Activated CD4-positive, alpha-beta T cell treated with anti-CD3 and anti-CD28 coated beads for 36 hours (primary cell): ENCODE data around the gene YTHDC1. TPM values are rescaled to one million over a fixed set of nuclear protein-coding genes. Genes with fewer than 3 reads are reported as not detected.

Source experiments
- ATAC-seq: fragments of 200-7000 bp; cut with Tn5 transposase; one replicate; pipeline ENCODE4 v1.10.0; 2021; ENCODE audit warnings: mild to moderate bottlenecking, moderate library complexity
- CTCF ChIA-PET: fragments of 350-600 bp; sonication (Branson Sonifier 250); formaldehyde crosslinking; loops from one replicate; lab custom pipeline; 2021; ENCODE audit warnings: antibody characterized with exemption; lab: Charles Lee
- POLR2A ChIA-PET: fragments of 350-600 bp; sonication (Branson Sonifier 250); formaldehyde crosslinking; loops from one replicate; lab custom pipeline; 2021; ENCODE audit warnings: antibody characterized with exemption, inconsistent platforms; lab: Charles Lee
- DNase-seq: peaks from one replicate; pipeline ENCODE4 v3.0.0-alpha.2; 2020
- H3K27ac Mint-ChIP-seq: one replicate; pipeline ENCODE4 v1.8.0; 2021; ENCODE audit warnings: mixed read lengths
- H3K27me3 Mint-ChIP-seq: one replicate; pipeline ENCODE4 v1.8.0; 2021; ENCODE audit warnings: mixed read lengths
- H3K36me3 Mint-ChIP-seq: one replicate; pipeline ENCODE4 v1.8.0; 2021; ENCODE audit warnings: low read depth, mixed read lengths
- H3K4me1 Mint-ChIP-seq: one replicate; pipeline ENCODE4 v1.8.0; 2021; ENCODE audit warnings: mixed read lengths
- H3K4me3 Mint-ChIP-seq: one replicate; pipeline ENCODE4 v1.8.0; 2021; ENCODE audit warnings: mild to moderate bottlenecking, moderate library complexity, mixed read lengths
- H3K9me3 Mint-ChIP-seq: one replicate; pipeline ENCODE4 v1.8.0; 2021; ENCODE audit warnings: low read depth, mixed read lengths
- intact Hi-C, 2 experiments: fragments of 100-400 bp; cut with DNase I in 1 of 2; cut with micrococcal nuclease in 1 of 2; formaldehyde crosslinking; loops; one replicate each; pipeline versions ENCODE4 v1.14.2 to v1.15.1; 2022 to 2024; cut with DNase I, micrococcal nuclease
- total RNA-seq, 2 experiments: library from RNA; stranded (reverse); gene quantifications; one replicate each; pipeline ENCODE4 v1.2.3, GENCODE V29; 2021

Gene YTHDC1
- total RNA-seq, 2 experiments from 2014 or later, result 78.5 to 83.0 TPM

DNA sequence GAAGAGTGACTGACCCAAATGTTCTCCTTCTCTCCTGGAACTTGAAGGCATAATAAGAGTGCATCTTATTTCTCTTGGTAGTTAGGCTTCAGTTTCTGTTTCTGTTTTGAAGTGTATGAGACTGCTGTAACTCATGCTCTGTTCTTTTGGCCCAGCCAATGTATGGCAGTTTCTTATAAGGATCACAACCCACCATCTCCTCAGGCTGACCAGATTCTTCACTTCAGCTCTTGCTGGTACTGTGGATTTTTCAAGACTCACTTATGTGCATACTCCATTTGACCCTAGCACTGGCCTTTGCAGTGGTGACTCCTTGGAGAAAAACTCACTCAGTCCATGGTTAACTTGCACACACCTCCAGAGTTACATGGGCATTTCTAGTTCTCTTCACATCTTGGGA is 9.6 kb upstream of the YTHDC1 start:
- intact Hi-C loops, result no loop called here
- Mint-ChIP-seq H3K4me1 (peaks cover 6% of the 10 kb centered on the region), H3K36me3 (no peaks in the 10 kb centered on the region), H3K27me3 (peaks cover 8% of the 10 kb centered on the region), H3K4me3 (no peak overlapping the region), H3K9me3 (no peaks in the 10 kb centered on the region), H3K27ac (peak overlapping the region; percentile 20)
- DNase-seq (no peak), ATAC-seq (peak; percentile 94)
- ChIA-PET CTCF (no interaction called here), POLR2A (interaction anchor here (1.0 kb wide), 1 partner anchor 9 kb away, joined by 3 read pairs; the partner anchor contains the start of gene YTHDC1)

GRCh38 chr4:68358988-68359387 is 9.1 kb upstream of the YTHDC1 start:
- Mint-ChIP-seq H3K27ac (no peak overlapping the region), H3K9me3 (no peaks in the 10 kb centered on the region), H3K27me3 (peaks cover 5% of the 10 kb centered on the region), H3K36me3 (no peaks in the 10 kb centered on the region), H3K4me1 (peaks cover 6% of the 10 kb centered on the region), H3K4me3 (no peak overlapping the region)
- CTCF ChIA-PET, result no interaction called here
- intact Hi-C loops, result no loop called here
- ATAC-seq (no peak), DNase-seq (no peak)
- POLR2A ChIA-PET, result interaction anchor here (1.0 kb wide), 1 partner anchor 9 kb away, joined by 3 read pairs; the partner anchor contains the start of gene YTHDC1

GRCh38 chr4:68352791-68353190 is 2.9 kb upstream of the YTHDC1 start:
- ChIA-PET CTCF (interaction anchor here (0.9 to 1.2 kb wide), 2 partner anchors 17 to 23 kb away, joined by 3 to 7 read pairs; no protein-coding TSS in a partner anchor), POLR2A (no interaction called here)
- DNase-seq (no peak), ATAC-seq (no peak)
- peaks cover 14% of the 10 kb centered on the region for H3K36me3 Mint-ChIP-seq
- no peaks in the 10 kb centered on the region for H3K9me3 Mint-ChIP-seq
- intact Hi-C loops, result no loop called here
- peaks cover 2% of the 10 kb centered on the region for H3K4me1 Mint-ChIP-seq
- H3K27me3 Mint-ChIP-seq, result peaks cover 5% of the 10 kb centered on the region
- no peak overlapping the region for H3K4me3 Mint-ChIP-seq
- no peak overlapping the region for H3K27ac Mint-ChIP-seq

GRCh38 chr4:68349279-68349648 is 626 bp downstream of the YTHDC1 start:
- POLR2A ChIA-PET, result interaction anchor here (1.3 kb wide), 1 partner anchor 10 kb away, joined by 3 read pairs; no protein-coding TSS in a partner anchor
- Mint-ChIP-seq H3K36me3 (peaks cover 24% of the 10 kb centered on the region), H3K9me3 (no peaks in the 10 kb centered on the region), H3K27me3 (no peaks in the 10 kb centered on the region), H3K27ac (peak overlapping the region; percentile 98), H3K4me1 (peaks cover 31% of the 10 kb centered on the region), H3K4me3 (peak overlapping the region; percentile 87)
- intact Hi-C loops, result loop anchor here (2.0 to 10.0 kb wide), 3 partner anchors 100 to 804 kb away; partner anchors contain the start of gene CENPC (in 2 of the 2)
- DNase-seq, result no peak
- CTCF ChIA-PET, result no interaction called here
- peak; percentile 13 for ATAC-seq

- Mint-ChIP-seq H3K4me3 (peak overlapping the region; percentile 87), H3K27ac (peak overlapping the region; percentile 98), H3K9me3 (no peaks in the 10 kb centered on the region), H3K27me3 (no peaks in the 10 kb centered on the region), H3K36me3 (peaks cover 26% of the 10 kb centered on the region), H3K4me1 (peaks cover 38% of the 10 kb centered on the region)
- ChIA-PET POLR2A (no interaction called here), CTCF (no interaction called here)
- ATAC-seq, result no peak
- DNase-seq, result no peak
- intact Hi-C loops, result loop anchor here (2.0 to 10.0 kb wide), 3 partner anchors 100 to 804 kb away; partner anchors contain the start of gene CENPC (in 2 of the 2)
Measured at GRCh38 chr4:68348577-68348976, 1.3 kb downstream of the YTHDC1 start.

DNA sequence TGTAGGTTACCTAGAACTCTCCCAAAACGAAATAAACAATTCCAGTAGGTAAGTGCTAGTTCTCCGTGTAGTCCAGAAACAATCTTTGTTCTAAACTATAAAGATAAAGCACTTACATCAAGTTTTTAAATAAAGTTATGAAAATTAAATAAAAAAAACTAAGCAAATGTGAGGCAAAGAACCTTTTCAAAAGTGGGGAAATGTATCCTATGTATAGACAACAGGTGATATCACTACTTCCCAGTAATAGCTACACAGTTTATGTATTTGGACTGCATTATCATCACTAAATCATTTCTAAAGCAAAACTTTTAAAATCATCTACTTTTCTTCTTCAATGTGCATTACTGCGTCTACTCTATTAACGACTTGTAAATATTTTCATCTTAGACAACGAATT is 2.0 kb downstream of the YTHDC1 start:
- Mint-ChIP-seq H3K36me3 (peaks cover 26% of the 10 kb centered on the region), H3K9me3 (no peaks in the 10 kb centered on the region), H3K27me3 (no peaks in the 10 kb centered on the region), H3K4me1 (peaks cover 39% of the 10 kb centered on the region), H3K27ac (peak overlapping the region; percentile 98), H3K4me3 (peak overlapping the region; percentile 87)
- DNase-seq (no peak), ATAC-seq (no peak)
- intact Hi-C loops, result loop anchor here (2.0 to 10.0 kb wide), 3 partner anchors 99 to 803 kb away; partner anchors contain the start of gene CENPC (in 2 of the 2)
- ChIA-PET CTCF (no interaction called here), POLR2A (no interaction called here)

- ATAC-seq (no peak), DNase-seq (no peak)
- Mint-ChIP-seq H3K4me1 (peaks cover 49% of the 10 kb centered on the region), H3K27ac (no peak overlapping the region), H3K4me3 (no peak overlapping the region), H3K27me3 (no peaks in the 10 kb centered on the region), H3K9me3 (no peaks in the 10 kb centered on the region), H3K36me3 (peaks cover 31% of the 10 kb centered on the region)
- intact Hi-C loops, result loop anchor here (5.0 to 10.0 kb wide), 2 partner anchors 799 to 802 kb away; partner anchors contain the start of gene CENPC (in 2 of the 2)
- CTCF ChIA-PET, result interaction anchor here (0.6 kb wide), 1 partner anchor 22 kb away, joined by 3 read pairs; no protein-coding TSS in a partner anchor
- POLR2A ChIA-PET, result no interaction called here
Measured at GRCh38 chr4:68346461-68346860, 3.4 kb downstream of the YTHDC1 start.

DNA sequence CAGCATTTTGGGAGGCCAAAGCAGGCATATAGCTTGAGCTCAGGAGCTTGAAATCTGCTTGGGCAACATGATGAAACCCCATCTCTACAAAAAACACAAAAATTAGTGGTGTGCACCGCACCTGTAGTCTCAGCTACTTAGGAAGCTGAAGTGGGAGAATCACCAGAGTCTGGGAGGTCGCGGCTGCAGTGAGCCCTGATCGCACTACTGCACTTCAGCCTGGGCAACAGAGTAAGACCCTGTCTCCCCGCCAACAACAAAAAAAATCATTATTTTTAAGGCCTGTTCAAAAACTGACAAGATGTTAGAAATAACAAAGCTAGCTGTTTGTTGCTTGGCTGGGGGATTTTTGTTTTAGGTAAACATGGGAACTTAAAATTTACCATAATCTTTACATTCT is 5.1 kb downstream of the YTHDC1 start:
- ChIA-PET CTCF (interaction anchor here (1.6 kb wide), 1 partner anchor 31 kb away, joined by 4 read pairs; no protein-coding TSS in a partner anchor), POLR2A (interaction anchor here (1.1 kb wide), 1 partner anchor 14 kb away, joined by 4 read pairs; no protein-coding TSS in a partner anchor)
- ATAC-seq, result no peak
- Mint-ChIP-seq H3K36me3 (peaks cover 31% of the 10 kb centered on the region), H3K27ac (peak overlapping the region; percentile 73), H3K9me3 (no peaks in the 10 kb centered on the region), H3K4me1 (peaks cover 61% of the 10 kb centered on the region), H3K4me3 (no peak overlapping the region), H3K27me3 (no peaks in the 10 kb centered on the region)
- intact Hi-C loops, result loop anchor here (2.0 to 10.0 kb wide), 3 partner anchors 22 to 800 kb away; partner anchors contain the start of gene CENPC (in 2 of the 2)
- no peak for DNase-seq

DNA sequence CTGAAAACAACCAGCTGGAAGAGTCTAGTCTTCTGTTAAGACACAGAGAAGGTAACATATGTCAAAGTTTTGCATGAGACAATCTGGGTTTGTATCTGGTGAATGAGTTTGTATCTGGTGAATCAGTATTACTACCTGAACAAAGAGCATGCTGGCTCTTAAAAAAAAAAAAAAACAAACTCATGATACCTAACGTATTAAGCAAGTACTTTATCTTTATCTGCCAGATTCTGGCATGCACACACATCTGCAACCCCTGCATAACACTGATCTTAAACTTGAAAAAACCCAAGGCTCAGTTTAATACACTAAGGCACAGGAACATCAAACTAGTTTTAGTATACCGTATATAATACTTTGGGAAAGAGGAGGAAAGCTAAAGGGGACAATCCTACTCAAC is 5.8 kb downstream of the YTHDC1 start:
- ChIA-PET POLR2A (no interaction called here), CTCF (interaction anchor here (0.7 to 2.7 kb wide), 4 partner anchors 11 to 72 kb away, joined by 4 to 8 read pairs (median 4); no protein-coding TSS in a partner anchor)
- ATAC-seq (no peak), DNase-seq (no peak)
- Mint-ChIP-seq H3K36me3 (peaks cover 29% of the 10 kb centered on the region), H3K9me3 (no peaks in the 10 kb centered on the region), H3K27me3 (no peaks in the 10 kb centered on the region), H3K27ac (no peak overlapping the region), H3K4me3 (no peak overlapping the region), H3K4me1 (peaks cover 68% of the 10 kb centered on the region)
- intact Hi-C loops, result loop anchor here (2.0 to 10.0 kb wide), 2 partner anchors 21 to 799 kb away; partner anchors contain the start of gene CENPC (in 1 of the 2)

- Mint-ChIP-seq H3K27me3 (no peaks in the 10 kb centered on the region), H3K27ac (peak overlapping the region; percentile 40), H3K4me3 (peak overlapping the region; percentile 24), H3K9me3 (no peaks in the 10 kb centered on the region), H3K36me3 (peaks cover 20% of the 10 kb centered on the region), H3K4me1 (peaks cover 71% of the 10 kb centered on the region)
- ChIA-PET CTCF (interaction anchor here (0.6 to 2.7 kb wide), 4 partner anchors 9 to 126 kb away, joined by 3 to 8 read pairs (median 4); no protein-coding TSS in a partner anchor), POLR2A (interaction anchor here (0.6 kb wide), 1 partner anchor 21 kb away, joined by 15 read pairs; no protein-coding TSS in a partner anchor)
- ATAC-seq, result no peak
- DNase-seq, result no peak
- intact Hi-C loops, result loop anchor here in 1 of 2 experiments (10.0 kb wide), 1 partner anchor 797 kb away; the partner anchor contains the start of gene CENPC
Measured at GRCh38 chr4:68342134-68342533, 7.8 kb downstream of the YTHDC1 start.

- Mint-ChIP-seq H3K9me3 (no peaks in the 10 kb centered on the region), H3K36me3 (peaks cover 26% of the 10 kb centered on the region)
- POLR2A ChIA-PET, result no interaction called here
Measured at GRCh38 chr4:68338625-68339024, 11.3 kb downstream of the YTHDC1 start.

More at GRCh38 chr4:68338625-68339024, 11.3 kb downstream of the YTHDC1 start:
- no peak overlapping the region for H3K27ac Mint-ChIP-seq
- peaks cover 51% of the 10 kb centered on the region for H3K4me1 Mint-ChIP-seq
- DNase-seq (no peak), ATAC-seq (no peak)
- CTCF ChIA-PET, result no interaction called here
- intact Hi-C loops, result no loop called here
- H3K27me3 Mint-ChIP-seq, result no peaks in the 10 kb centered on the region
- H3K4me3 Mint-ChIP-seq, result no peak overlapping the region
